Activated naive CD4-positive, alpha-beta T cell treated with anti-CD3 and anti-CD28 coated beads, Interleukin-2, amount 50 U/mL, for 24 hours (primary cell): ENCODE measurements around the gene BLCAP.

Experiments
- H3K27ac Mint-ChIP-seq: one replicate; pipeline ENCODE4 v1.8.0; 2021; ENCODE audit warnings: mild to moderate bottlenecking, mixed read lengths
- H3K27me3 Mint-ChIP-seq: one replicate; pipeline ENCODE4 v1.8.0; 2021; ENCODE audit warnings: mixed read lengths
- H3K36me3 Mint-ChIP-seq: one replicate; pipeline ENCODE4 v1.8.0; 2021; ENCODE audit warnings: mixed read lengths
- H3K4me1 Mint-ChIP-seq: one replicate; pipeline ENCODE4 v1.8.0; 2021; ENCODE audit warnings: mixed read lengths
- H3K4me3 Mint-ChIP-seq: one replicate; pipeline ENCODE4 v1.8.0; 2021; ENCODE audit warnings: mild to moderate bottlenecking, mixed read lengths
- H3K9me3 Mint-ChIP-seq: one replicate; pipeline ENCODE4 v1.8.0; 2021; ENCODE audit warnings: mixed read lengths

BLCAP gene

DNA sequence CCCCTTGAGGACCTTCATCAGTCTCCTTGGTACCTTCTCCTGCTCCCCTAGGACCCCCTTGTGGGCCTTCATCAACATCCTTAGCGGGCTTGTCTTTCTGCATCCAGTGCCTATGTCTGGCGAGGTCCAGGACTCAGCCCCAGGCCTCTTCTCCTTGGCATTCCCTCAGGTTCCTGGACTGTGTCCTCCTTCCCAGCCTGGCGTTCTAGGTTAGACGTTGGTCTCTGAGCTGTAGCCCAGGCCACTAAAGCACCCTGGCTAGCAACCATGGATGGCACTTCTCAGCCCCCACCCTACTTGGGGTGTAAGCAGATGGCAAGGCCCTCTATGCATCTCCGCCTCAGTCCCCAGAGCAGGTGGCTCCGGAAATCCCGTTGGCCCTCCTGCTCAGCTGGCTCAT is 58.1 kb downstream of the BLCAP start:
- Mint-ChIP-seq H3K36me3 (peaks cover 2% of the 10 kb centered on the region), H3K4me3 (no peak overlapping the region), H3K9me3 (no peaks in the 10 kb centered on the region), H3K27ac (no peak overlapping the region), H3K27me3 (no peaks in the 10 kb centered on the region), H3K4me1 (no peaks in the 10 kb centered on the region)

DNA sequence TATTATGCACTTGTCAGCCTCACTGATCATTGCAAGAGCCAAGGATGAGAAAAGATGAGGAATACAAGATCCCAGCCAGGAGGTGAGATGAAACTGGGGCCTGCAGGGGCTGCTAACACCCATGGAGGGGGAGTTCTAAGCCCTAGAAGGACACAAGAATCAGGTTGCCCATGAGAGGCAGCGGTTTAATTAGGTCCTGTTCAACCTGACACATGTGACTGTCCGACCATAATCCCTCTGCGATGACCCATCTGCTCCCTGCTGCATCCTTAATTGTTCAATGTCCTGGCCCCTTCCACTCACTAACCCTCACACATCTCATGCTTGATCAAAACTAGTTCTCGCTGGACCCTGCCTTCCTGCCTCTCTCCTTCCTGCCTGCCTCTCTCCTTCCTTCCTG is 58.8 kb downstream of the BLCAP start:
- Mint-ChIP-seq H3K27ac (no peak overlapping the region), H3K4me3 (no peak overlapping the region), H3K36me3 (peaks cover 2% of the 10 kb centered on the region), H3K4me1 (no peaks in the 10 kb centered on the region), H3K27me3 (no peaks in the 10 kb centered on the region), H3K9me3 (no peaks in the 10 kb centered on the region)
